Measurements from ENCODE around the gene PLXNB3. TPM values are rescaled to one million over a fixed set of nuclear protein-coding genes. Genes with fewer than 3 reads are reported as not detected.

Gene PLXNB3
- total and polyA plus RNA-seq, 2 of the 13 experiments (the other 11 are each of a cell fraction or from before 2014, with no cell fraction given): 3.0 to 6.9 TPM

GRCh38 chrX:153784325-153784967, 20.4 kb downstream of the PLXNB3 start:
- FAIRE-seq: no peak

More at GRCh38 chrX:153784325-153784967, 20.4 kb downstream of the PLXNB3 start:
- Histone ChIP-seq H3K4me1 (ENCODE audit: insufficient read depth, low read length) (no peaks in the 10 kb centered on the region), H3K27ac (ENCODE audit: extremely low read length, insufficient read depth, low read length) (no peak overlapping the region), H3K79me2 (ENCODE audit: insufficient read depth, low read length) (no peaks in the 10 kb centered on the region), H2AFZ (ENCODE audit: low read length) (no peak overlapping the region), H3K4me2 (ENCODE audit: low read depth, low read length) (no peak overlapping the region), H3K36me3 (replicated peaks in 1 of 2; ENCODE audit: control insufficient read depth in 1 of 2, insufficient read depth in 2 of 2, low read length in 2 of 2) (no peaks in the 10 kb centered on the region; a peak in 2 of 5 replicates), H3K9ac (ENCODE audit: insufficient read depth, low read depth, low read length) (no peak overlapping the region), H4K20me1 (ENCODE audit: insufficient read depth, low read length) (no peaks in the 10 kb centered on the region), H3K4me3 (replicated peaks in 1 of 3; ENCODE audit: insufficient read depth in 1 of 3, low read depth in 2 of 3, low read length in 3 of 3) (no peak overlapping the region), H3K27me3 (ENCODE audit: control insufficient read depth in 1 of 2, insufficient read depth in 2 of 2, low read length in 2 of 2) (no peaks in the 10 kb centered on the region), H3K9me3 (ENCODE audit: low read length) (no peaks in the 10 kb centered on the region)
- no CpG with 5 or more reads among the region's 27 CpGs for WGBS (ENCODE audit: low lambda C conversion rate)
- CTCF ChIA-PET (ENCODE audit: low intra/inter-chr PET ratio, low total read pairs): no interaction called here
- ATAC-seq (no peak), DNase-seq (ENCODE audit: low spot score) (no peak)
- POLR2A ChIA-PET: interaction anchor here (0.8 kb wide), 1 partner anchor 10 kb away, joined by 3 read pairs; the partner anchor contains the start of genes IDH3G and SSR4
- no TSS peak for BruUV-seq (replicated peaks)
- in situ Hi-C loops (cut with HindIII; ENCODE audit: extremely low pct_ligation_motif_present, low pct_unique_long_range_greater_than_20kb): no loop called here
- no peak for TF ChIP-seq ZNF546 (CRISPR knock-in tag; conservative IDR thresholded peaks at IDR 0.05)
- TF ChIP-seq NR2F6 (IDR thresholded peaks at IDR 0.05): no peak
- TF ChIP-seq NR2F6 (CRISPR knock-in tag; IDR thresholded peaks at IDR 0.05): no peak
- TF ChIP-seq ZNF652 (CRISPR knock-in tag; IDR thresholded peaks at IDR 0.05; ENCODE audit: borderline replicate concordance, low read depth): no peak
- TF ChIP-seq ZNF326 (CRISPR knock-in tag; IDR thresholded peaks at IDR 0.05; ENCODE audit: borderline replicate concordance): no peak
- no peak for TF ChIP-seq ZNF17 (CRISPR knock-in tag; IDR thresholded peaks at IDR 0.05)
- no peak for TF ChIP-seq ZXDC (CRISPR knock-in tag; IDR thresholded peaks at IDR 0.05)
- no peak for TF ChIP-seq SOX5 (CRISPR knock-in tag; IDR thresholded peaks at IDR 0.05; ENCODE audit: borderline replicate concordance)
- TF ChIP-seq ZNF678 (CRISPR knock-in tag; IDR thresholded peaks at IDR 0.05): no peak
- no peak for TF ChIP-seq ZKSCAN5 (CRISPR knock-in tag; IDR thresholded peaks at IDR 0.05)
- no peak for TF ChIP-seq THAP7 (CRISPR knock-in tag; IDR thresholded peaks at IDR 0.05)
- no peak for TF ChIP-seq ZNF280B (CRISPR knock-in tag; IDR thresholded peaks at IDR 0.05; ENCODE audit: borderline replicate concordance)
- no peak for TF ChIP-seq ZNF576 (CRISPR knock-in tag; IDR thresholded peaks at IDR 0.05)
- TF ChIP-seq KAT2B (IDR thresholded peaks at IDR 0.05; ENCODE audit: borderline replicate concordance, low read depth, low read length): no peak
- no peak for TF ChIP-seq PATZ1 (CRISPR knock-in tag; IDR thresholded peaks at IDR 0.05)
- no peak for TF ChIP-seq PCBP2 (optimal IDR thresholded peaks at IDR 0.05; ENCODE audit: low read depth, low read length, poor library complexity, severe bottlenecking)
- no peak for TF ChIP-seq ZSCAN21 (CRISPR knock-in tag; IDR thresholded peaks at IDR 0.05; ENCODE audit: borderline replicate concordance)
- no peak for TF ChIP-seq MAFF (IDR thresholded peaks at IDR 0.05; ENCODE audit: low read depth, low read length)
- intact Hi-C loops (cut with micrococcal nuclease; ENCODE audit: unreplicated experiment): no loop called here

Measured in HepG2 (cell line).